SK-N-SH treated with all-trans-retinoic acid at 6 μM for 48 hours (cell line): Measurements from ENCODE around the gene QRICH1.
"Not testable (repeated sequence)": the region's sequence is repeated elsewhere in the genome, so short reads cannot be mapped to it uniquely, and the experiment has no call there.

ENCODE experiments used
- ATAC-seq: fragments of 200-7000 bp; cut with Tn5 transposase; 3 replicates; pipeline ENCODE4 v1.9.1; 2020; ENCODE audit warnings: mild to moderate bottlenecking, moderate library complexity
- ARNTL ChIP-seq: fragments of 450-650 bp; formaldehyde crosslinking; IDR thresholded peaks from 2 replicates; pipeline ENCODE4 v1.5.0; 2020; ENCODE audit warnings: low read depth, mild to moderate bottlenecking, moderate library complexity, borderline replicate concordance
- BACH2 ChIP-seq: fragments of 250-450 bp; sonication (Bioruptor Pico); IDR thresholded peaks from 2 replicates; pipeline ENCODE4 v1.9.0; 2021; ENCODE audit warnings: mild to moderate bottlenecking, borderline replicate concordance
- CREB5 ChIP-seq: fragments of 250-450 bp; sonication (Bioruptor Pico); IDR thresholded peaks from 2 replicates; pipeline ENCODE4 v1.5.1; 2020; ENCODE audit warnings: low read depth, mild to moderate bottlenecking, moderate library complexity
- CSDC2 ChIP-seq: fragments of 250-450 bp; sonication (Bioruptor Pico); IDR thresholded peaks from 2 replicates; pipeline ENCODE4 v1.5.0; 2020; ENCODE audit warnings: mild to moderate bottlenecking, moderate library complexity
- CSRNP3 ChIP-seq: fragments of 250-450 bp; sonication (Bioruptor Pico); IDR thresholded peaks from 2 replicates; pipeline ENCODE4 v1.5.1; 2021; ENCODE audit warnings: mild to moderate bottlenecking, moderate library complexity
- ISL1 ChIP-seq: fragments of 250-450 bp; sonication (Bioruptor Pico); IDR thresholded peaks from 2 replicates; pipeline ENCODE4 v2.1.2; 2022; ENCODE audit warnings: mild to moderate bottlenecking, moderate library complexity
- OSR1 ChIP-seq: fragments of 250-450 bp; sonication (Bioruptor Pico); IDR thresholded peaks from 2 replicates; pipeline ENCODE4 v1.8.0; 2022; ENCODE audit warnings: moderate library complexity, mild to moderate bottlenecking, inconsistent platforms
- POU6F1 ChIP-seq: fragments of 250-450 bp; sonication (Bioruptor Pico); IDR thresholded peaks from 2 replicates; pipeline ENCODE4 v1.8.0; 2021; ENCODE audit warnings: low read depth, mild to moderate bottlenecking, moderate library complexity, borderline replicate concordance
- PPARA ChIP-seq: fragments of 250-450 bp; sonication (Bioruptor Pico); IDR thresholded peaks from 2 replicates; pipeline ENCODE4 v1.5.0; 2020; ENCODE audit warnings: mild to moderate bottlenecking, borderline replicate concordance
- RARB ChIP-seq: fragments of 250-450 bp; sonication (Bioruptor Pico); IDR thresholded peaks from 2 replicates; pipeline ENCODE4 v1.8.0; 2021; ENCODE audit warnings: mild to moderate bottlenecking, moderate library complexity
- SNAI2 ChIP-seq: fragments of 250-450 bp; sonication (Bioruptor Pico); IDR thresholded peaks from 2 replicates; pipeline ENCODE4 v1.5.0; 2020; ENCODE audit warnings: mild to moderate bottlenecking, moderate library complexity
- TCF4 ChIP-seq: fragments of 250-450 bp; sonication (Bioruptor Pico); IDR thresholded peaks from 2 replicates; pipeline ENCODE4 v1.8.0; 2021; ENCODE audit warnings: mild to moderate bottlenecking, moderate library complexity, borderline replicate concordance
- TOX ChIP-seq: fragments of 250-450 bp; sonication (Bioruptor Pico); IDR thresholded peaks from 2 replicates; pipeline ENCODE4 v1.8.0; 2021; ENCODE audit warnings: mild to moderate bottlenecking, moderate library complexity, borderline replicate concordance
- TSHZ2 ChIP-seq: fragments of 250-450 bp; sonication (Bioruptor Pico); IDR thresholded peaks from 2 replicates; pipeline ENCODE4 v1.5.0; 2020; ENCODE audit warnings: mild to moderate bottlenecking, moderate library complexity
- ZC3H10 ChIP-seq: fragments of 250-450 bp; sonication (Bioruptor Pico); IDR thresholded peaks from 2 replicates; pipeline ENCODE4 v1.5.1; 2021; ENCODE audit warnings: mild to moderate bottlenecking, moderate library complexity
- ZFP3 ChIP-seq: fragments of 250-450 bp; sonication (Bioruptor Pico); IDR thresholded peaks from 2 replicates; pipeline ENCODE4 v1.5.0; 2020; ENCODE audit warnings: mild to moderate bottlenecking, moderate library complexity
- ZFP30 ChIP-seq: fragments of 450-650 bp; formaldehyde crosslinking; IDR thresholded peaks from 2 replicates; pipeline ENCODE4 v1.5.0; 2022; ENCODE audit warnings: mild to moderate bottlenecking, moderate library complexity
- ZNF565 ChIP-seq: fragments of 450-650 bp; formaldehyde crosslinking; conservative IDR thresholded peaks from 2 replicates; pipeline ENCODE4 v1.5.0; 2020; ENCODE audit warnings: low read depth, mild to moderate bottlenecking, moderate library complexity
- ZNF70 ChIP-seq: fragments of 450-650 bp; formaldehyde crosslinking; IDR thresholded peaks from 2 replicates; pipeline ENCODE4 v1.5.0; 2020; ENCODE audit warnings: mild to moderate bottlenecking, moderate library complexity

QRICH1 gene

GRCh38 chr3:49013113-49013737 lies 80.6 kb downstream of the QRICH1 start:
- TF ChIP-seq TOX (CRISPR knock-in tag): no peak
- TF ChIP-seq ZNF70: no peak
- no peak for TF ChIP-seq OSR1 (CRISPR knock-in tag)
- TF ChIP-seq ZFP3 (CRISPR knock-in tag): no peak
- no peak for TF ChIP-seq TCF4
- no peak for TF ChIP-seq CSRNP3 (CRISPR knock-in tag)
- TF ChIP-seq ARNTL: no peak
- TF ChIP-seq TSHZ2 (CRISPR knock-in tag): no peak
- no peak for TF ChIP-seq BACH2 (CRISPR knock-in tag)
- TF ChIP-seq POU6F1: no peak
- TF ChIP-seq ZC3H10 (CRISPR knock-in tag): no peak
- no peak for ATAC-seq

- ATAC-seq: no peak
- TF ChIP-seq ZNF565 (CRISPR knock-in tag) (no peak), CSDC2 (CRISPR knock-in tag) (no peak), SNAI2 (no peak), CREB5 (no peak), TCF4 (no peak), ZFP3 (CRISPR knock-in tag) (no peak), ZFP30 (CRISPR knock-in tag) (no peak), RARB (CRISPR knock-in tag) (no peak), OSR1 (CRISPR knock-in tag) (no peak), ISL1 (CRISPR knock-in tag) (no peak), CSRNP3 (CRISPR knock-in tag) (no peak), ZNF70 (no peak), PPARA (CRISPR knock-in tag) (no peak)
Measured at GRCh38 chr3:49012441-49013017, 81.3 kb downstream of the QRICH1 start.

- ATAC-seq: no peak
- TF ChIP-seq TSHZ2 (CRISPR knock-in tag): no peak
- TF ChIP-seq, all 23 proteins: peak for 0
Measured at GRCh38 chr3:49009396-49009795, 84.5 kb downstream of the QRICH1 start.

GRCh38 chr3:49008627-49009026 lies 85.2 kb downstream of the QRICH1 start:
- ATAC-seq: not testable (repeated sequence)
